GM12801 (cell line): ENCODE data around the gene KRTAP2-1.

Experiments used
- TF ChIP-seq, protein P1 (sequence below): IDR thresholded peaks from one replicate; pipeline ENCODE4 v1.5.1; 2011; ENCODE audit warnings: control low read depth; ENCODE audit not compliant: insufficient read length; ENCODE audit errors: extremely low read depth

The KRTAP2-1 gene

DNA sequence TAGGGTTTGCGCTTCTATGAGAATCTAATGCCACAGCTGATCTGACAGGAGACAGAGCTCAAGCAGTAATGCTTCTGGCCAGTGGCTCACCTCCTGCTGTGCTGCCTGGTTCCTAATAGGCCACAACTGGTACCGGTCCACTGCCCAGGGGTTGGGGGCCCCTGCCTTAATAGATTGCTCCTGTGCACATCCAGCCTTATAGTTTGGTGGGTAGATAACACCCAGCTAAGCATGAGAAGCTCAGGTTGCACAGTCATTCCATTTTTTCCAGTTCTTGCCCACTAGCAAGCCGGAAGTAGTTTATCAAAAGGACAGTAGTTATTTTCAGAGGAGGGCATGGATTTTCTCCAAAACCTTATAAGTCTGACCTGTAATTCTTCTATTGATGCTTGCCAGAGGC is 27.7 kb downstream of the KRTAP2-1 start:
- TF ChIP-seq, protein P1, sequence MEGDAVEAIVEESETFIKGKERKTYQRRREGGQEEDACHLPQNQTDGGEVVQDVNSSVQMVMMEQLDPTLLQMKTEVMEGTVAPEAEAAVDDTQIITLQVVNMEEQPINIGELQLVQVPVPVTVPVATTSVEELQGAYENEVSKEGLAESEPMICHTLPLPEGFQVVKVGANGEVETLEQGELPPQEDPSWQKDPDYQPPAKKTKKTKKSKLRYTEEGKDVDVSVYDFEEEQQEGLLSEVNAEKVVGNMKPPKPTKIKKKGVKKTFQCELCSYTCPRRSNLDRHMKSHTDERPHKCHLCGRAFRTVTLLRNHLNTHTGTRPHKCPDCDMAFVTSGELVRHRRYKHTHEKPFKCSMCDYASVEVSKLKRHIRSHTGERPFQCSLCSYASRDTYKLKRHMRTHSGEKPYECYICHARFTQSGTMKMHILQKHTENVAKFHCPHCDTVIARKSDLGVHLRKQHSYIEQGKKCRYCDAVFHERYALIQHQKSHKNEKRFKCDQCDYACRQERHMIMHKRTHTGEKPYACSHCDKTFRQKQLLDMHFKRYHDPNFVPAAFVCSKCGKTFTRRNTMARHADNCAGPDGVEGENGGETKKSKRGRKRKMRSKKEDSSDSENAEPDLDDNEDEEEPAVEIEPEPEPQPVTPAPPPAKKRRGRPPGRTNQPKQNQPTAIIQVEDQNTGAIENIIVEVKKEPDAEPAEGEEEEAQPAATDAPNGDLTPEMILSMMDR, result no peak

DNA sequence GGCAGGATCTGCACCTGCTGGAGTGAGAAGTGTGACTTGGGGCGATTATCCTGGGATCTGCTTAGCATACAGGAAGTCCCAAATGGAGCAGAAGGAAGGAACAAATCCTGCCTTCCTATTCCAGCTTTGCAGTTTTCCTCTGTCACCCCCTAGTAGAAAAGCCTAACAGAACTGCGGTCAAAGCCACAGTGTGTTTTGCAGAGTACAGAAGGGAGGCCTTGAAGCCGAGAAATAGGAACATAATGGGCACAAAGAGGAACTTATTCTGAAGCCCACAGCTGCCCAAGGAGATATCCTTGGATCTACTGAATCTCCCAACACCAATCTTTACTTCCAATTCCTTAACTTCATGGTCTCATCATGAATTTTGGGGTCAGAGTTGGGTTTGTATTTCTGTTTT is 28.6 kb downstream of the KRTAP2-1 start:
- TF ChIP-seq, protein P1, result no peak

DNA sequence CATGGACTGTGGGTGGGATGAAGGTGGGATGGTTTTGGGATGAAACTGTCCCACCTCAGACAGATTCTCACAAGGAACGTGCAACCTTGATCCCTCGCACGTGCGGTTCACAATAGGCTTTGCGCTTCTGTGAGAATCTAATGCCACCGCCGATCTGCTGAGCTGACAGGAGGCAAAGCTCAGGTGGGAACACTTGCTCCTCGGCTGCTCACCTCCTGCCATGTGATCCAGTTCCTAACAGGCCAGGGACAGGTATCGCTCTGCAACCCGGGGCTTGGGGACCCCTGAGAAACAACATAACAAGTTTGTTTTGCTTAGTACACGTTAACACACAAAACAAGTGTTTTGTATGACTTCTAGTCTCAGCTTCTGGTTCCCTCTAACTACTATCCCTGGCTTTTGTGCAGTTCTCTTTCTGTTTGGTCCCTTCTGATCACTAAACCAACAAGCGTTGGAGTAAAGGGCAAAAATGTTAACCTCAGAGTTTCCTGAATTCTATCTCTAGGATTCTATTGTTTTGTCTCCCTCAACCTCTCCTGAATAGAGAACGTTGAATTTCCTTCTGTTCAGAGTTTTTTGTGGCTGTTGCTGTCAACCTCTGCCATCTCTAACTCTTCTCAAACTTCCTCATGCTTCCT is 30.4 kb downstream of the KRTAP2-1 start:
- TF ChIP-seq, protein P1, result no peak

DNA sequence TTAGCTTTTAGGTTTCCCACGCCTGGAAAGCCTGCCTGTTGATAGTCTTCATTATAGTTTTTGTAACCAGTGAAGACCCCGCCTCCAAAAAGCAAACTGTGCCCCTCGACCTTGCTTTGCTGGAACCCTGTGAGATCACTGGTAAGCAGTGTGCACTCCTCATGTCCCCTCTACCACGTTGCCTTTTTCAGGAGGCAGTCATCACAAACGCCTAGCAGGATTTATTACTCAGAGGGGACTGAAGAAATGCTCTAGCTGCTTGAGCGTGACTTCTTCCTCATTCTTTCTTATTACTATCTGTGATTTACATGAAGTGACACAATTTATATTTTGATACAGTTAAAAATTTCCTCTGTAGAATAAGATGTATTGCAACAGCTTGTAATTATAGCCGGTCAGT is 31.7 kb downstream of the KRTAP2-1 start:
- TF ChIP-seq, protein P1, result no peak

DNA sequence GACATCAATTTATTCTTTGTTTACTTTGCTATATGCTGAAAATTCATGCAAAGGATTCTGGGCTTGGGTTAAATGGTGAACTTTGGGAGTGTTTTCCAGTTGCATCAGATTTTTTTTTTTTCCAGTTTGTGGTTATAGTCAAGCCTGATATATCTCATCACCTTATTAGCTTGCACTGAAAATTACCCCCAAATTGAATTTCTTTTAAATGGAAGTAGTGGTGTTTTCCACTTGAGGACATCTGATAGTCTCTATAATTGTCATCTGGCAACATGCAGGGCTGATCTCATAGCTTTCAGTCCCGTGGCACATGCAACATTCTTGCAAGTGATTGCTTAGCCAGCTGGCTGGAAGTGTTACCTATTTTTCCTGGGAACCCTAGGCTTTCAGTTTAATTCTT is 33.5 kb downstream of the KRTAP2-1 start:
- TF ChIP-seq, protein P1, result no peak

DNA sequence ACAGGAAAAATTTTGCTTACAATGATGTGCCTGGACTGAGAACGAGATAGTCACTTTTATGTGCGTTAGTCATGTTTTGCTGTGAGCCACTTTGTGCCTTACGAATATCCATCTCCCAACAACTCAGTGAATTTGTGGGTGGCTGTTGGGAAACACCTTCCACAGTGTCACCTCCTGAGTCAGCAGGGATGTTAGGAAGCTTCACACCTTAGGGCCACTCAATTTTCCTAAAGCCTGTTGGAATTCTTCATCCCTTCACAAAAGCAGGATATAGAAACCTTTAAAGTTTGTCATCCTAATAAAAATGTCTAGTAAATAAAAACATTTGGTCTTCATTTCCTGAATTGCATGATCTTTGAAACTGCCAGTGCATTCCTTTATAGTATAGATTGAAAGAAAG is 33.9 kb downstream of the KRTAP2-1 start:
- TF ChIP-seq, protein P1, result no peak

DNA sequence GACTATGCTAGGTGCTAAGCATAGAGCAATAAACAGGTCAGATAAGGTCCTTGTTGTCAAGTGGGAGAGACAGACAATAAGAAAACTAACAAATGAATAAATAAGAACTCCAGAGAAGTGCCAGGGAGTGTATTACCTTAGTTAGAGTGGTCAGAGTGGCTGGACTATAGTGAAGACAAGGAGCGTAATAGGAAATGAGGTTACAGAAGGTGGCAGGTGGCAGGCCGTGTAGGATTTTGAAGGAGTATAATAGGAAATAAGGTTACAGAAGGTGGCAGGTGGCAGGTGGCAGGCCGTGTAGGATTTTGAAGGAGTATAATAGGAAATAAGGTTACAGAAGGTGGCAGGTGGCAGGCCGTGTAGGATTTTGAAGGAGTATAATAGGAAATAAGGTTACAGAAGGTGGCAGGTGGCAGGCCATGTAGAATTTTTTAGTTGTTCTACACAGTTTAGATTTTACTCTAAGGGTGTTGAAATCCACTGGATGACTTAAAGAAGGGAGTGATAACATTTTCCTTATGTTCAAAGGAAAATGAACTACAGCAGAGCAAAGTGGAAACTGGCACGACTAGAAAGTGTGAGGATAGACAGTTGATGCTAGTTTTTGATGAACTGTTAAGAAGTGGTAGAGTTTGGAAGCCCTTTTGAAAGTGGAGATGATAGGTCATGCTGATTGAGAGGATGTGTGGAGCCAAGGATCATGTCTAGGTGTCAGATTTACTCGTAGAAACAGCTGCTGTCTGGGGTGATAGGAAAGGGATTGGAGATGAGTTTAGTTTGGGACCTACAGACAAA is 34.6 kb downstream of the KRTAP2-1 start:
- TF ChIP-seq, protein P1, result no peak
